ENCODE measurements around the gene INHBC.
"Not testable (repeated sequence)": the region's sequence is repeated elsewhere in the genome, so short reads cannot be mapped to it uniquely, and the experiment has no call there.

The INHBC gene

DNA sequence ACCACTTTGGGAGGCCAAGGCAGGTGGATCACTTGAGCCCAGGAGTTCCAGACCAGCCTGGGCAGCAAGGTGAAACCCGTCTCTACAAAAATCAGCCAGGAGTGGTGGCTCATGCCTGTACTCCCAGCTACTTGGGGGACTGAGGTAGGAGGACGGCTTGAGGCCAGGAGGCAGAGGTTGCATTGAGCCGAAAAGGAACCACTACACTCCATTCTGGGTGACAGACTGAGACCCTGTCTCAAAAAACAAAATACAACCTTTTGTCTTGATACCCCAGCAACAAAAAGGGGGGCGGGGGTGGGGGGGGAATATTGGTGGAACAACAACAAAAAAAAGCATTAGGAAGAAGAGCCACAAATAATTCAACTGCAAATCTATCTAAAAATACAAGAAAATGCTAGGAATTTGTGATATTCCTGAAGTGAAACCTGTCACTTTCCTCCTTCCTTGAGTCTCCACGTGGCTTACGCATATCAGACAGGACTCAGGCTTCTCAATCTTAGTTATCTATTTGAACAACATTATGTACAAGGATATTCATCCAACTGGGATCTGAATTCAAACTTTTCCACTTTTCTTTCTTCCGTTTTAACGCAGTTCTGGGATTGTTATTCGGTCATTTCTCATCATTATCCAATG, 5.0 kb upstream of the INHBC start:
- DNase-seq, result peak; percentile 39

DNA sequence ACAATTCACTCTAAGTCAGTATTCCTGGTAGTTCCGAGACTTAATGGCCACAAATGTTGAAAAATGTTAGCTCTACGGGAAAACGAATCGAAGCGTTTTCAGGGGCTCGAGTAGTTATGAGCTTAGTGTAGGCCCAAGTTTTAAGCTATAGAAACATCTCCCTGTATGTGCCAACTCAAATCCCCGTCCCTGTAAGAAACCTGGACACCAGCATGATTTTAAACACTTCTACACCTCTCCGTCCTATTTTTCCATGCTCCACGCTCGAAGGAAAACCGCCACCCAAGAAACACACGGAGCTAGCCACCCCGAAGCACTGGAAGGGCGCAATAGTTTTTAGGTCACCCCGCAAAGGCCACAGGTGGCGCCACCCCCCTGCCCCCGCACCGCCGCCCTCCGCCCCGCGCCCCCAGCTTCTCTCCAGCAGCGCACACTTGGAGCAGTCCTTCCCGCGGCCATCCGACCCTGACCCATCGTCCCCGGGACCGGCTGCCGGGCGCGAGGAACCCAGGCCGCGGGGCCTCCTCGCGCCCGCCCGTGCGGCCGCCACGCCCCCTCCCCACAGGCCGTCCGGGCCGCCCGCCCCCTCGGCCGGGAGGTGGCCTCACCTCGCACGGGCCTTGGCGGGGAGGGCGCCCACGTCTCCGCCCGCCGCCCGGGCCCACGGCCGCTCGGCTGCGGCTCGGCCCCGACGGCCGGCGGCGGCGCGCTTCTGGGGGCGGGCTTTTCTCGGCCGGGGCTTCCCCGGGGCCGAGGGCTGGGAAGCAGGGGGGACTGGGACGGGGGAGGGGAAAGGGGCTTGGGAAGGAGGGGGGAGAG, 4.3 kb upstream of the INHBC start:
- peak; percentile 94 for DNase-seq

- DNase-seq, result peak; percentile 98
These were observed 3.5 kb upstream of the INHBC start, which contains the start of gene R3HDM2 for GRCh38 chr12:57430931-57431566. TSS of gene R3HDM2 (minus strand) at chr12:57431043. CDS start at chr12:57310428, 120,615 bp downstream.

DNA sequence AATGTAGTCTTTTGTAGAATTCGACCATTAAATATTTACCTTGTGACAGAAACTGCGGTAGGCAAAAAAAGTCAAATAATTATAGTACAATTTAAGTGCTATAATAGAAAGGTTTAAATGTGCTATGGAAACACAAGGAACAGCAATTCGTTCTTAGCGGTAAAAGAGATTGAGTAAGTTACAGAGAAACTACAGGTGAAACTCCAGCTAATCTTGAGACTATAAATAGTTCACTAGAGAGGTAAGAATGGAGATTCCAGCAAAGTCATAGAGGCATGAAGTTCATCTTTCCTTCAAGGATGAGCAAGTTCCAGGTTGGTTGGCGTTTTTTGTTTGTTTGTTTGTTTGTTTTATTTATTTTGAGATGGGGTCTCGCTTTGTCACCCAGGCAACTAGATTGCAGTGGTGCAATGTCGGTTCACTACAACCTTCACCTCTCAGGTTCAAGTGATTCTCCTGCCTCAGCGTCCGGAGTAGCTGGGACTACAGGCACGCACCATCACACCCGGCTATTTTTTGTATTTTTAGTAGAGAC, 2.9 kb upstream of the INHBC start:
- no peak for DNase-seq

DNA sequence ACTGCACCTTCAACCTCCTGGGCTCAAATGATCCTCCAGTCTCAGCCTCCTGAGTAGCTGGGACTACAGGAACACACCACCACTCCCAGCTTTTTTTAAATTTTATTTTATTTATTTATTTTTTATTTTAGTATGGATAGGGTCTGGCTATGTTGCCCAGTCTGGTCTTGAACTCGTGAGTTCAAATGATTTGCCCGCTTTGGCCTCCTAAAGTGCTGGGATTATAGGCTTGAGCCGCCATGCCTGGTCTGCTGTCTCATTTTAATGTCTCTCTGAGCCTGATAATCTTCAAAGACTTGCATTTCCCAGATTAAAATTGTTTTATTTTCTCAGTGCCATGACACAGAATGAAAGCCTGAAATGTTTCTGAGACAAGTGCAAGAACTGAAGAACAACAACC, 1.2 kb upstream of the INHBC start:
- no peak for DNase-seq

- no peak for DNase-seq
These were observed 709 bp downstream of the INHBC start for GRCh38 chr12:57435293-57435692.

DNA sequence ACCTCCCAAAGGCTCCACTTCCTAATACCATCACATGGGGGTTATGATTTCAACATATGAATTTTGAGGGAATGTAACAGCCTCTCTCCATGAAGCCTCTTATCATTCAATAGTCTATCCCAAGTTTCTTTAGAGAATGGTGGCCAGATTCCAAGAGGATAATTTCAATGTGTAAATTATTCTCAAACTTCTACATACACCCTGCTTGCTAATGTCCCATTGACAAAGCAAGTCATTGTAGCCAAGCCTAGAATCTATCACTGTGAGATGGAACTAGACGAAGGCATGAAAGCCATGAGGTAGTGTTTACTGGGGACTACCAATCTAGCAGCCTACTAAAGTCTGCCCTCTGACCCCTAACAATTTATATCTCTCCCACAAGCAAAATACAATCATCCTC, 3.8 kb downstream of the INHBC start:
- DNase-seq, result no peak

GRCh38 chr12:57439762-57440266, 5.2 kb downstream of the INHBC start:
- DNase-seq, result no peak

- DNase-seq, result not testable (repeated sequence)
These were observed 6.8 kb downstream of the INHBC start for GRCh38 chr12:57441393-57441792.

GRCh38 chr12:57441846-57442427, 7.4 kb downstream of the INHBC start:
- no peak for DNase-seq

- DNase-seq, result not testable (repeated sequence)
These were observed 9.8 kb downstream of the INHBC start for GRCh38 chr12:57444337-57444736.

GRCh38 chr12:57444744-57445143, 10.2 kb downstream of the INHBC start:
- DNase-seq, result no peak

DNA sequence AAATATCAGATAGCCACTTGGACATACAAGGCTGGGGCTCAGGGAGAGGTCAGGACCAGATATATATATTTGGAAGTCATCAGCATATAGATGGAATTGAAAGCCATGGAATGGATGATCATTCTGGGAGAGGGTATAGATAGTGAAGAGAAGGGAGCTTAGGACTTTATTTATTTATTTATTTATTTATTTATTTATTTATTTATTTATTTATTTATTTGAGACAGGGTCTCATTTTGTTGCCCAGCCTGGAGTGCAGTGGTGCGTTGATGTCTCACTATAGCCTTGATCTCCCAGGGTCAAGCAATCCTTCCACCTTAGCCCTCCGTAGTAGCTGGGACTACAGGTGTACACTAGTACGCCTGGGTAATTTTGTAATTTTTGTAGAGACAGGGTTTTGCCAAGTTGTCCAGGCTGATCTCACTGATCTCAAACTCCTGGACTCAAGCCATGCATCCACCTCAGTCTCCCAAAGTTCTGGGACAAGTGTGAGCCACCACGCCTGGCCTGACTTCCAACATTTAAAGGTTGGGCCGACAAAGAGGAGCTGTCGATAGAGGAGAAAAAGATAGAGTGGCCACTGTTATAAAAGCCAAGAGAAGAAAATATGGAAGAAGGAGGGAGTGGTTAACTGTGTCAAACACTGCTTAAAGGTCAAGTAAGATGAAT, 11.8 kb downstream of the INHBC start:
- no peak for DNase-seq

GRCh38 chr12:57448669-57449068, 14.1 kb downstream of the INHBC start:
- no peak for DNase-seq

DNA sequence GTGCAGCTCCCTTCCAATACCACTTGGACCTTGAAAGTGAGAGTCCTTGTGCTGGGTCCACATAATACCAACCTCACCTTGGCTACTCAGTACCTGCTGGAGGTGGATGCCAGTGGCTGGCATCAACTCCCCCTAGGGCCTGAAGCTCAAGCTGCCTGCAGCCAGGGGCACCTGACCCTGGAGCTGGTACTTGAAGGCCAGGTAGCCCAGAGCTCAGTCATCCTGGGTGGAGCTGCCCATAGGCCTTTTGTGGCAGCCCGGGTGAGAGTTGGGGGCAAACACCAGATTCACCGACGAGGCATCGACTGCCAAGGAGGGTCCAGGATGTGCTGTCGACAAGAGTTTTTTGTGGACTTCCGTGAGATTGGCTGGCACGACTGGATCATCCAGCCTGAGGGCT, 14.8 kb downstream of the INHBC start:
- no peak for DNase-seq

- DNase-seq, result no peak
These were observed 15.5 kb downstream of the INHBC start for GRCh38 chr12:57450057-57450456.

DNA sequence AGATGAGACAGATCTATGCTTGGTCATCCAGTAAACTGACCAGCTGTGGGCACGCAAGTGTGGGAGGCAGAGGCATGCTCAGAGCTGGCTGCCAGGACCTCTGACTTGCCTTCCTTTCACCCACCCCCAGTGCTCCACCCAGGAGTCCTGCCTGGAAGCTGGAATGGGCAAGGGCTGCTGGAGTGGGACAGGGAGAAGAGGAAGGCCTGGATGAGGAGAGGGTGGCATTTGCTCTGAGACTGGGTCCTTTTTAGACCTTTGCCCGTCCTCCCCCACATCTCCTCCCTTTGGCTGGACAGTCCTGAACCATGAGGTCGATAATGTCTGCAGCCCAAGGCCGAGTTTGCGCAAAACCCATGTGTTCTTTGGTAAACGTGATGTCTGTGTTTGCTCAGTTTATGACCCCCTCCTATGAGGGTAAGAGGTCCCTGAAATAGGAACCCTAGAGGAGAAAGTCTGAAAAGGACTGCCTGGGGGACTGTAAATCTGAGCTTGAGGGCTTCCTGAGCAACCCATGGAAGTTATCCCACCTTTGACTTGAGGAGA, 16.7 kb downstream of the INHBC start:
- DNase-seq, result peak; percentile 28

DNA sequence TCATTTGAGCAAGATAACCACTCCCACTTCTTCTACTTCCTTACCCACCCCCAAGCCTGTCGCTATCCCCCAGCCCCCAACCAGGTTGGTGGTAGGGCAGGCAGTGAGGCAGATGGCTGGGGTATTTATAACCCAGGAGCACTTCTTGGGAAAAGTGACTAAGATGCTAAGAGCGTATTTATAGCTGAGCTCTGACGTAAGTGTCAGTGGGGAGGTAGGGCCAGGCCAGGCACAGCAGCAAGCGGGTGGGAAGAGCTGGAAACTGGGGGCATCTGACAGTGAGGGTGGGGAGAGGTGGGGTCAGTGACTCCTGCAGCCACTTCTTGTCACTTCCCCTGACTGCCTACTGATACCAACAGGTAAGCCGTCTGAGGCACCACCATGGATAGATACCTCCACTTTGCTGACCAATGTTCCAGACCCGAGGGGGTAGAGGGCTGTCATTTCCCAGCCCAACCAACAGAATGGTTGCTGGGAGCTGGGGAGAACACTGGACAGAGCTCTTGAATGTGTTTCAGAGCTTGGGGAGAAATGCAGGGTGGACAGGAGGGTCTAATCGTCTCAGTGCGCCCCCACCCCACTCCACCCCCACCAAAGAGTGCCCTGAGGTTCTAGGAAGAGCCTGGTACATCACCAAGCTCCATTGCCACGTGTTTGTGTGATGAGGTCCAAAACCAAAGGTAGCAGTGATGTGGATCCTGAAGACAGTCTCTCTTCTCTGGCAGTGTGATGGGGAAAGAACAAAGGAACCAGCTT, 17.8 kb downstream of the INHBC start:
- DNase-seq, result peak; percentile 60

GRCh38 chr12:57452937-57453509, 18.4 kb downstream of the INHBC start:
- peak; percentile 84 for DNase-seq

DNA sequence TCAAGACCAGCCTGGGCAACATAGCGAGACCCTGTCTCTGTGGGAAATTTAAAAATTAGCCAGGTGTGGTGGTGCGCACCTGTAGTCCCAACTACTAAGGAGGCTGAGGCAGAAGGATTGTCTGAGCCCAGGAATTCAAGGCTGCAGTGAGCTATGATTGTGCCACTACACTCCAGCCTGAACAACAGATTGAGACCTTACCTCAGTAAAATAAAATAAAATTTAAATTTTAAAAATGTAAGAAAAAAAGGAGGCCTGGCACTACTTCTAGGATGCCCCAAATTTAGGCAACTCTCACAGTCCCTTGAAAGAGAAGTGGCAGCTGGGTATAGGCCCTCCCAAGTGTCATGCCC, 19.6 kb downstream of the INHBC start:
- no peak for DNase-seq
